ENCODE measurements around the gene DCHS1. TPM values are rescaled to one million over a fixed set of nuclear protein-coding genes. Genes with fewer than 3 reads are reported as not detected.

DCHS1 gene
- total and polyA plus RNA-seq, 10 of the 15 experiments (the other 5 are each of a cell fraction or from before 2014, with no cell fraction given), result 0.02 to 0.64 (median 0.18) TPM; not detected in 1

- CTCF ChIA-PET, result no interaction called here
- Histone ChIP-seq H3K36me3 (ENCODE audit: control insufficient read depth in 2 of 2, insufficient read depth in 2 of 2, low read length in 1 of 2) (peaks cover 4 to 5% of the 10 kb centered on the region in 2 experiments; a peak in 3 of 4 replicates), H3K79me2 (ENCODE audit: control insufficient read depth, insufficient read depth, low read length) (no peaks in the 10 kb centered on the region), H3K4me3 (no peak overlapping the region), H2AFZ (ENCODE audit: control insufficient read depth, low read depth, low read length) (no peak overlapping the region), H3K27ac (ENCODE audit: control insufficient read depth, insufficient read depth) (no peak overlapping the region), H4K20me1 (ENCODE audit: control insufficient read depth, insufficient read depth) (no peaks in the 10 kb centered on the region), H3K9me3 (replicated peaks; ENCODE audit: control insufficient read depth, insufficient read depth, low read length) (no peaks in the 10 kb centered on the region), H3K4me2 (ENCODE audit: control insufficient read depth, insufficient read depth) (no peak overlapping the region), H3K27me3 (replicated peaks in 1 of 2; ENCODE audit: control insufficient read depth in 2 of 2, insufficient read depth in 2 of 2, low read length in 1 of 2) (no peaks in the 10 kb centered on the region), H3K9ac (ENCODE audit: control insufficient read depth, insufficient read depth, low read length) (no peak overlapping the region), H3K4me1 (ENCODE audit: control insufficient read depth, insufficient read depth, low read length) (no peaks in the 10 kb centered on the region)
- no peak for DNase-seq (ENCODE audit: low read depth, low spot score)
- intact Hi-C loops (cut with micrococcal nuclease; ENCODE audit: unreplicated experiment) (no loop called here), in situ Hi-C loops (cut with MboI) (no loop called here)
- TF ChIP-seq POU2F2 (IDR thresholded peaks at IDR 0.05; ENCODE audit: borderline replicate concordance, low read depth, low read length) (no peak), NKRF (conservative IDR thresholded peaks at IDR 0.05) (no peak), ASH2L (IDR thresholded peaks at IDR 0.05; ENCODE audit: borderline replicate concordance, low read depth) (no peak), KAT2A (conservative IDR thresholded peaks at IDR 0.05; ENCODE audit: control insufficient read depth, low read depth, low read length) (no peak), E2F8 (IDR thresholded peaks at IDR 0.05; ENCODE audit: low read depth, partially characterized antibody) (no peak), NR2C1 (IDR thresholded peaks at IDR 0.05) (no peak), ZBTB40 (IDR thresholded peaks at IDR 0.05; ENCODE audit: borderline replicate concordance) (no peak), NR2F1 (conservative IDR thresholded peaks at IDR 0.05) (no peak), TBL1XR1 (IDR thresholded peaks at IDR 0.05; ENCODE audit: low read depth, low read length) (no peak), TCF7 (IDR thresholded peaks at IDR 0.05; ENCODE audit: borderline replicate concordance) (no peak), RELA (IDR thresholded peaks at IDR 0.05; ENCODE audit: borderline replicate concordance, partially characterized antibody) (no peak), YBX1 (IDR thresholded peaks at IDR 0.05) (no peak), CHD4 (IDR thresholded peaks at IDR 0.05) (no peak), GATAD2B (conservative IDR thresholded peaks at IDR 0.05; ENCODE audit: low read depth) (no peak), ZNF622 (IDR thresholded peaks at IDR 0.05) (no peak), ZNF384 (IDR thresholded peaks at IDR 0.05; ENCODE audit: borderline replicate concordance, low read depth, low read length) (no peak)
- FAIRE-seq, result no peak
- no TSS peak for BruUV-seq (replicated peaks)
- RAD21 ChIA-PET (ENCODE audit: unreplicated experiment), result no interaction called here
- POLR2A ChIA-PET, result no interaction called here
- ATAC-seq, result peak; percentile 42; the same call in 1 of the 3 replicates
- SMC1A ChIA-PET (ENCODE audit: uncharacterized antibody, unreplicated experiment), result interaction anchor here (0.7 to 1.5 kb wide), 3 partner anchors 9 to 52 kb away, joined by 3 to 5 read pairs (median 3); no protein-coding TSS in a partner anchor
- 94% methylated on average over 1 of the region's 1 CpG for WGBS (ENCODE audit: insufficient coverage, insufficient replicate concordance, low lambda C conversion rate, missing lambda C conversion rate)
Measured at GRCh38 chr11:6578134-6578533, 77.5 kb downstream of the DCHS1 start.

Data from GM12878 (cell line).